ENCODE data around the gene NANP. TPM values are rescaled to one million over a fixed set of nuclear protein-coding genes. Genes with fewer than 3 reads are reported as not detected.

NANP gene
- total and polyA plus RNA-seq, 2 of the 13 experiments (the other 11 are each of a cell fraction or from before 2014, with no cell fraction given) = 8.9 to 21.5 TPM

DNA sequence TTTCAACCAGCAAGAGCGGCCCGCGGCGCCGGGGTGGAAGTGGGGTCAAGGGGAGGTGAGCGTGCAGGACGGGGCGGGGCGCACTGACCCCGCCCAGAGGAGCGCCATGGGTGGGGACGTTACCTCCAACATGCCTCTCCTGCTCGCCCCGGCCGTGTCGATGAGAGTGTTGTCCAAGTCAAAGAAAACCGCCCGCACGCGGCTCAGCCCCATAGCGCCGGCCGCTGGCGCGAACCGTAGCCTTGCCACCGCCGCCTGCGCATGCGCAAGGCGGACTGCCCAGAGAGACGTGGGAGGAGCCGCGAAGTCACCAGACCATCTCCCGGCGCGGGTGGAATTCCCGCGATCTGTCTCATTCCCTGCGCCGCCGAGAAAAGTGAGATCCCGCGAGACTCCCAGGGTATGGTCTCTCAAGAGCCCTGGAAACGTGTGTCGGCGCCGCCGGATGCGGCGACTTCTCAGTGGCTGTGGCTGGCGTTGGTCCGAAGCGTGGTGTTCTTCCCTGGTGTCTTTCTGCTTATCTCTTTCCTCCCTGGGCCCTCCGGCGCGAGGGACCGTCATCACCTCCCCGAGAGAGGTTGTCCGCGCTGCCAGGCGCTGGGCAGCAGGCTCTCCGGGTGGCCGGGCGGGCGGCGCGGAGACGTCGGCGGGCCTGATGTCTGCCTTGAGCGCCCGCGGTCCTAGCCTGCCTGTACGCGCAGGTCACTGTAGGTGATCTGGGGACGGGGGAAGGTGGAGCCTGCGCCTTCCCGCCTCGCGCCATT is at the start of gene NANP (continued):
- TF ChIP-seq, protein P1, sequence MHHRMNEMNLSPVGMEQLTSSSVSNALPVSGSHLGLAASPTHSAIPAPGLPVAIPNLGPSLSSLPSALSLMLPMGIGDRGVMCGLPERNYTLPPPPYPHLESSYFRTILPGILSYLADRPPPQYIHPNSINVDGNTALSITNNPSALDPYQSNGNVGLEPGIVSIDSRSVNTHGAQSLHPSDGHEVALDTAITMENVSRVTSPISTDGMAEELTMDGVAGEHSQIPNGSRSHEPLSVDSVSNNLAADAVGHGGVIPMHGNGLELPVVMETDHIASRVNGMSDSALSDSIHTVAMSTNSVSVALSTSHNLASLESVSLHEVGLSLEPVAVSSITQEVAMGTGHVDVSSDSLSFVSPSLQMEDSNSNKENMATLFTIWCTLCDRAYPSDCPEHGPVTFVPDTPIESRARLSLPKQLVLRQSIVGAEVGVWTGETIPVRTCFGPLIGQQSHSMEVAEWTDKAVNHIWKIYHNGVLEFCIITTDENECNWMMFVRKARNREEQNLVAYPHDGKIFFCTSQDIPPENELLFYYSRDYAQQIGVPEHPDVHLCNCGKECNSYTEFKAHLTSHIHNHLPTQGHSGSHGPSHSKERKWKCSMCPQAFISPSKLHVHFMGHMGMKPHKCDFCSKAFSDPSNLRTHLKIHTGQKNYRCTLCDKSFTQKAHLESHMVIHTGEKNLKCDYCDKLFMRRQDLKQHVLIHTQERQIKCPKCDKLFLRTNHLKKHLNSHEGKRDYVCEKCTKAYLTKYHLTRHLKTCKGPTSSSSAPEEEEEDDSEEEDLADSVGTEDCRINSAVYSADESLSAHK (CRISPR knock-in tag; IDR thresholded peaks at IDR 0.05; ENCODE audit: borderline replicate concordance) = peak; percentile 32; the same call in 1 of the 2 replicates
- TF ChIP-seq, protein P2, sequence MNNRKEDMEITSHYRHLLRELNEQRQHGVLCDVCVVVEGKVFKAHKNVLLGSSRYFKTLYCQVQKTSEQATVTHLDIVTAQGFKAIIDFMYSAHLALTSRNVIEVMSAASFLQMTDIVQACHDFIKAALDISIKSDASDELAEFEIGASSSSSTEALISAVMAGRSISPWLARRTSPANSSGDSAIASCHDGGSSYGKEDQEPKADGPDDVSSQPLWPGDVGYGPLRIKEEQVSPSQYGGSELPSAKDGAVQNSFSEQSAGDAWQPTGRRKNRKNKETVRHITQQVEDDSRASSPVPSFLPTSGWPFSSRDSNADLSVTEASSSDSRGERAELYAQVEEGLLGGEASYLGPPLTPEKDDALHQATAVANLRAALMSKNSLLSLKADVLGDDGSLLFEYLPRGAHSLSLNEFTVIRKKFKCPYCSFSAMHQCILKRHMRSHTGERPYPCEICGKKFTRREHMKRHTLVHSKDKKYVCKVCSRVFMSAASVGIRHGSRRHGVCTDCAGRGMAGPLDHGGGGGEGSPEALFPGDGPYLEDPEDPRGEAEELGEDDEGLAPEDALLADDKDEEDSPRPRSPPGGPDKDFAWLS (CRISPR knock-in tag; IDR thresholded peaks at IDR 0.05; ENCODE audit: borderline replicate concordance) = no peak
- peak; percentile 97; the same call in 1 of the 2 replicates for TF ChIP-seq FOXC1 (CRISPR knock-in tag; IDR thresholded peaks at IDR 0.05; ENCODE audit: borderline replicate concordance)
- TF ChIP-seq, protein P3, sequence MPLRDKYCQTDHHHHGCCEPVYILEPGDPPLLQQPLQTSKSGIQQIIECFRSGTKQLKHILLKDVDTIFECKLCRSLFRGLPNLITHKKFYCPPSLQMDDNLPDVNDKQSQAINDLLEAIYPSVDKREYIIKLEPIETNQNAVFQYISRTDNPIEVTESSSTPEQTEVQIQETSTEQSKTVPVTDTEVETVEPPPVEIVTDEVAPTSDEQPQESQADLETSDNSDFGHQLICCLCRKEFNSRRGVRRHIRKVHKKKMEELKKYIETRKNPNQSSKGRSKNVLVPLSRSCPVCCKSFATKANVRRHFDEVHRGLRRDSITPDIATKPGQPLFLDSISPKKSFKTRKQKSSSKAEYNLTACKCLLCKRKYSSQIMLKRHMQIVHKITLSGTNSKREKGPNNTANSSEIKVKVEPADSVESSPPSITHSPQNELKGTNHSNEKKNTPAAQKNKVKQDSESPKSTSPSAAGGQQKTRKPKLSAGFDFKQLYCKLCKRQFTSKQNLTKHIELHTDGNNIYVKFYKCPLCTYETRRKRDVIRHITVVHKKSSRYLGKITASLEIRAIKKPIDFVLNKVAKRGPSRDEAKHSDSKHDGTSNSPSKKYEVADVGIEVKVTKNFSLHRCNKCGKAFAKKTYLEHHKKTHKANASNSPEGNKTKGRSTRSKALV (CRISPR knock-in tag; IDR thresholded peaks at IDR 0.05) = peak; percentile 90; the same call in 1 of the 2 replicates
- peak; percentile 61 for TF ChIP-seq FOXA3 (CRISPR knock-in tag; IDR thresholded peaks at IDR 0.05)
- TF ChIP-seq, protein P4, sequence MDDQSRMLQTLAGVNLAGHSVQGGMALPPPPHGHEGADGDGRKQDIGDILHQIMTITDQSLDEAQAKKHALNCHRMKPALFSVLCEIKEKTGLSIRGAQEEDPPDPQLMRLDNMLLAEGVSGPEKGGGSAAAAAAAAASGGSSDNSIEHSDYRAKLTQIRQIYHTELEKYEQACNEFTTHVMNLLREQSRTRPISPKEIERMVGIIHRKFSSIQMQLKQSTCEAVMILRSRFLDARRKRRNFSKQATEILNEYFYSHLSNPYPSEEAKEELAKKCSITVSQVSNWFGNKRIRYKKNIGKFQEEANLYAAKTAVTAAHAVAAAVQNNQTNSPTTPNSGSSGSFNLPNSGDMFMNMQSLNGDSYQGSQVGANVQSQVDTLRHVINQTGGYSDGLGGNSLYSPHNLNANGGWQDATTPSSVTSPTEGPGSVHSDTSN (CRISPR knock-in tag; IDR thresholded peaks at IDR 0.05; ENCODE audit: borderline replicate concordance) = peak; percentile 87; the same call in 1 of the 2 replicates
- TF ChIP-seq ATM (IDR thresholded peaks at IDR 0.05; ENCODE audit: borderline replicate concordance) = no peak
- peak; percentile 93; the same call in 1 of the 2 replicates for TF ChIP-seq ZNF260 (CRISPR knock-in tag; IDR thresholded peaks at IDR 0.05; ENCODE audit: borderline replicate concordance, low read depth)
- TF ChIP-seq ZBTB21 (CRISPR knock-in tag; IDR thresholded peaks at IDR 0.05) = peak; percentile 54
- TF ChIP-seq ZNF839 (CRISPR knock-in tag; IDR thresholded peaks at IDR 0.05; ENCODE audit: borderline replicate concordance) = peak; percentile 85; the same call in 1 of the 2 replicates
- peak; percentile 85; the same call in 1 of the 2 replicates for TF ChIP-seq FOXM1 (CRISPR knock-in tag; IDR thresholded peaks at IDR 0.05)
- TF ChIP-seq BRCA1 (CRISPR knock-in tag; IDR thresholded peaks at IDR 0.05) = 0 out of 2 replicates have a peak, but pooled peaks have one; percentile 83
- TF ChIP-seq, protein P5, sequence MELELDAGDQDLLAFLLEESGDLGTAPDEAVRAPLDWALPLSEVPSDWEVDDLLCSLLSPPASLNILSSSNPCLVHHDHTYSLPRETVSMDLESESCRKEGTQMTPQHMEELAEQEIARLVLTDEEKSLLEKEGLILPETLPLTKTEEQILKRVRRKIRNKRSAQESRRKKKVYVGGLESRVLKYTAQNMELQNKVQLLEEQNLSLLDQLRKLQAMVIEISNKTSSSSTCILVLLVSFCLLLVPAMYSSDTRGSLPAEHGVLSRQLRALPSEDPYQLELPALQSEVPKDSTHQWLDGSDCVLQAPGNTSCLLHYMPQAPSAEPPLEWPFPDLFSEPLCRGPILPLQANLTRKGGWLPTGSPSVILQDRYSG (CRISPR knock-in tag; IDR thresholded peaks at IDR 0.05) = peak; percentile 90; the same call in 1 of the 2 replicates
- TF ChIP-seq ZNF383 (CRISPR knock-in tag; IDR thresholded peaks at IDR 0.05; ENCODE audit: borderline replicate concordance) = no peak
- peak; percentile 100 for TF ChIP-seq RNF2 (conservative IDR thresholded peaks at IDR 0.05; ENCODE audit: low read depth)
- TF ChIP-seq ZNF552 (CRISPR knock-in tag; IDR thresholded peaks at IDR 0.05; ENCODE audit: borderline replicate concordance) = no peak; the same call in 1 of the 2 replicates
- TF ChIP-seq, protein P6, sequence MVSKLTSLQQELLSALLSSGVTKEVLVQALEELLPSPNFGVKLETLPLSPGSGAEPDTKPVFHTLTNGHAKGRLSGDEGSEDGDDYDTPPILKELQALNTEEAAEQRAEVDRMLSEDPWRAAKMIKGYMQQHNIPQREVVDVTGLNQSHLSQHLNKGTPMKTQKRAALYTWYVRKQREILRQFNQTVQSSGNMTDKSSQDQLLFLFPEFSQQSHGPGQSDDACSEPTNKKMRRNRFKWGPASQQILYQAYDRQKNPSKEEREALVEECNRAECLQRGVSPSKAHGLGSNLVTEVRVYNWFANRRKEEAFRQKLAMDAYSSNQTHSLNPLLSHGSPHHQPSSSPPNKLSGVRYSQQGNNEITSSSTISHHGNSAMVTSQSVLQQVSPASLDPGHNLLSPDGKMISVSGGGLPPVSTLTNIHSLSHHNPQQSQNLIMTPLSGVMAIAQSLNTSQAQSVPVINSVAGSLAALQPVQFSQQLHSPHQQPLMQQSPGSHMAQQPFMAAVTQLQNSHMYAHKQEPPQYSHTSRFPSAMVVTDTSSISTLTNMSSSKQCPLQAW (CRISPR knock-in tag; IDR thresholded peaks at IDR 0.05) = peak; percentile 62

Data from HepG2 (cell line).